Neural cell (in vitro differentiated cells): ENCODE results near the gene TRPV2.

Experiments used
- CTCF ChIP-seq: fragments of 450-650 bp; IDR thresholded peaks from 2 replicates; pipeline ENCODE4 v1.5.1; 2014; ENCODE audit warnings: antibody characterized with exemption, mild to moderate bottlenecking, moderate library complexity; ENCODE audit not compliant: poor library complexity, severe bottlenecking
- EP300 ChIP-seq: fragments of 450-650 bp; conservative IDR thresholded peaks from 2 replicates; pipeline ENCODE4 v1.6.1; 2014; ENCODE audit warnings: antibody characterized with exemption, mild to moderate bottlenecking, moderate library complexity; ENCODE audit not compliant: poor library complexity, severe bottlenecking
- EZH2 ChIP-seq: fragments of 200-600, 300-800 bp; shearing (Covaris generic), sonication (generic); IDR thresholded peaks from 2 replicates; pipeline ENCODE4 v1.6.1; 2014; ENCODE audit warnings: antibody characterized with exemption, low read length, borderline replicate concordance, mild to moderate bottlenecking; ENCODE audit not compliant: insufficient read depth, poor library complexity, severe bottlenecking
- POLR2AphosphoS5 ChIP-seq: IDR thresholded peaks from 2 replicates; pipeline ENCODE4 v1.6.1; 2012
- RAD21 ChIP-seq: fragments of 450-650 bp; conservative IDR thresholded peaks from 2 replicates; pipeline ENCODE4 v1.6.1; 2014; ENCODE audit warnings: antibody characterized with exemption, mild to moderate bottlenecking, moderate library complexity
- REST ChIP-seq: IDR thresholded peaks from 2 replicates; pipeline ENCODE4 v1.6.1; 2012; ENCODE audit warnings: borderline replicate concordance

GRCh38 chr17:16381496-16381820 lies 33.9 kb upstream of the TRPV2 start:
- no peak for TF ChIP-seq RAD21
- TF ChIP-seq CTCF = no peak
- no peak for TF ChIP-seq EP300
- no peak for TF ChIP-seq EZH2
- TF ChIP-seq REST = no peak
- no peak for TF ChIP-seq POLR2AphosphoS5
